Neuronal stem cell (in vitro differentiated cells): Measurements from ENCODE around the gene SLC9C1.
"Not testable (repeated sequence)": the region's sequence is repeated elsewhere in the genome, so short reads cannot be mapped to it uniquely, and the experiment has no call there.

ENCODE experiments used
- DNase-seq: peaks from one replicate; pipeline ENCODE4 v3.0.0-alpha.2; 2013; ENCODE audit warnings: low spot score
- H2AFZ ChIP-seq: one replicate; pipeline ENCODE4 v1.6.1; 2013; ENCODE audit warnings: mild to moderate bottlenecking, low read length, inconsistent platforms
- H2AK5ac ChIP-seq: 2 replicates; pipeline ENCODE4 v1.6.1; 2013; ENCODE audit warnings: low read depth, mild to moderate bottlenecking, inconsistent platforms, low read length, moderate library complexity, mixed read lengths
- H2BK120ac ChIP-seq: 2 replicates; pipeline ENCODE4 v1.6.1; 2013; ENCODE audit warnings: low read depth, mild to moderate bottlenecking, inconsistent platforms, low read length, moderate library complexity, mixed read lengths
- H2BK12ac ChIP-seq: one replicate; pipeline ENCODE4 v1.6.1; 2013; ENCODE audit warnings: low read length, inconsistent platforms
- H2BK15ac ChIP-seq: 2 replicates; pipeline ENCODE4 v1.6.1; 2013; ENCODE audit warnings: mild to moderate bottlenecking, low read length, inconsistent platforms, mixed read lengths
- H2BK5ac ChIP-seq: one replicate; pipeline ENCODE4 v1.6.1; 2013; ENCODE audit warnings: inconsistent platforms, mild to moderate bottlenecking, low read length, moderate library complexity
- H3K14ac ChIP-seq: one replicate; pipeline ENCODE4 v1.6.1; 2013; ENCODE audit warnings: low read length, inconsistent platforms
- H3K18ac ChIP-seq: 2 replicates; pipeline ENCODE4 v1.6.1; 2013; ENCODE audit warnings: low read length, inconsistent platforms
- H3K23ac ChIP-seq: 2 replicates; pipeline ENCODE4 v1.6.1; 2013; ENCODE audit warnings: low read depth, mild to moderate bottlenecking, mixed read lengths, low read length, inconsistent platforms; ENCODE audit not compliant: poor library complexity
- H3K27ac ChIP-seq: replicated peaks from 3 replicates; pipeline ENCODE4 v1.5.1; 2013; ENCODE audit warnings: low read length, inconsistent platforms
- H3K27me3 ChIP-seq, 3 experiments: 2 replicates each; pipeline ENCODE4 v1.6.1; 2013; ENCODE audit warnings: low read length in 3 of 3, mild to moderate bottlenecking in 2 of 3, inconsistent platforms in 1 of 3, low read depth in 1 of 3, mixed read lengths in 1 of 3, moderate library complexity in 1 of 3; ENCODE audit not compliant: control insufficient read depth in 3 of 3, insufficient read depth in 3 of 3
- H3K36me3 ChIP-seq, 2 donors: replicated peaks in 1 of 2; 2 replicates each; pipeline ENCODE4 v1.6.1; 2013; ENCODE audit warnings: low read length in 2 of 2; ENCODE audit not compliant: control insufficient read depth in 2 of 2, insufficient read depth in 2 of 2
- H3K4ac ChIP-seq: 2 replicates; pipeline ENCODE4 v1.6.1; 2013; ENCODE audit warnings: inconsistent platforms, mild to moderate bottlenecking, low read length, moderate library complexity
- H3K4me1 ChIP-seq, 2 donors: 1 replicate in 1 of 2; 2 replicates in 1 of 2; pipeline ENCODE4 v1.6.1; 2013; ENCODE audit warnings: low read length in 2 of 2, low read depth in 1 of 2; ENCODE audit not compliant: control insufficient read depth in 2 of 2, insufficient read depth in 1 of 2
- H3K4me2 ChIP-seq: one replicate; pipeline ENCODE4 v1.6.1; 2013; ENCODE audit warnings: mild to moderate bottlenecking, low read length, inconsistent platforms; ENCODE audit not compliant: insufficient read depth, poor library complexity, severe bottlenecking
- H3K4me3 ChIP-seq, 2 donors: 2 replicates each; pipeline ENCODE4 v1.5.1; 2013; ENCODE audit warnings: low read length in 2 of 2, mild to moderate bottlenecking in 2 of 2, inconsistent platforms in 1 of 2, moderate library complexity in 1 of 2
- H3K79me1 ChIP-seq: one replicate; pipeline ENCODE4 v1.6.1; 2013; ENCODE audit warnings: low read depth, mild to moderate bottlenecking, inconsistent platforms, low read length, moderate library complexity
- H3K9ac ChIP-seq: one replicate; pipeline ENCODE4 v1.6.1; 2013; ENCODE audit warnings: mild to moderate bottlenecking, low read depth, low read length, inconsistent platforms; ENCODE audit not compliant: poor library complexity
- H3K9me3 ChIP-seq, 2 donors: replicated peaks in 1 of 2; 2 replicates each; pipeline versions ENCODE3 to v1.6.1; 2013; ENCODE audit warnings: low read length in 2 of 2, mild to moderate bottlenecking in 2 of 2, inconsistent platforms in 1 of 2, low read depth in 1 of 2, mixed read lengths in 1 of 2, moderate library complexity in 1 of 2; ENCODE audit not compliant: control insufficient read depth in 2 of 2, insufficient read depth in 1 of 2
- H4K8ac ChIP-seq: one replicate; pipeline ENCODE4 v1.6.1; 2013; ENCODE audit warnings: low read depth, mild to moderate bottlenecking, inconsistent platforms, low read length, moderate library complexity
- H4K91ac ChIP-seq: one replicate; pipeline ENCODE4 v1.6.1; 2013; ENCODE audit warnings: low read length, low read depth, mild to moderate bottlenecking, inconsistent platforms; ENCODE audit not compliant: poor library complexity
- WGBS, 2 donors: extraction: QIAGEN DNeasy Blood & Tissue Kit; methylation state at CpG; one replicate each; pipeline ENCODE4 v1.1.7; 2013; ENCODE audit warnings: missing lambda C conversion rate in 2 of 2, mixed read lengths in 1 of 2; ENCODE audit not compliant: insufficient read length in 2 of 2, insufficient replicate concordance in 1 of 2; ENCODE audit errors: extremely low coverage in 2 of 2; 5-methylcytosine and 5-hydroxymethylcytosine counted together

Gene SLC9C1

GRCh38 chr3:112199622-112200316 lies 94.2 kb downstream of the SLC9C1 start:
- no peak overlapping the region for H2BK120ac ChIP-seq
- H2AK5ac ChIP-seq = no peak overlapping the region
- H2BK12ac ChIP-seq = no peak overlapping the region
- no peak overlapping the region for H3K18ac ChIP-seq
- no peak overlapping the region for H3K9ac ChIP-seq
- no peak overlapping the region for H3K23ac ChIP-seq
- no peak overlapping the region for H2BK5ac ChIP-seq
- H3K4me2 ChIP-seq = no peak overlapping the region
- H3K27me3 ChIP-seq = no peaks in the 10 kb centered on the region
- no peak overlapping the region for H2BK15ac ChIP-seq
- H4K8ac ChIP-seq = no peak overlapping the region
- H3K4me1 ChIP-seq = no peaks in the 10 kb centered on the region
- no peaks in the 10 kb centered on the region for H3K9me3 ChIP-seq
- no peak overlapping the region for H3K4ac ChIP-seq
- no peak for DNase-seq
- H3K14ac ChIP-seq = no peak overlapping the region
- H2AFZ ChIP-seq = no peak overlapping the region
- no peaks in the 10 kb centered on the region for H3K79me1 ChIP-seq
- H3K36me3 ChIP-seq = no peaks in the 10 kb centered on the region
- H3K4me3 ChIP-seq = no peak overlapping the region
- H4K91ac ChIP-seq = no peak overlapping the region
- H3K27ac ChIP-seq = no peak overlapping the region
- WGBS, 2 donors = no CpG with 5 or more reads among the region's 5 CpGs

- H3K4ac ChIP-seq = no peak overlapping the region
- no peak overlapping the region for H3K23ac ChIP-seq
- H3K9me3 ChIP-seq = peaks cover 2 to 3% of the 10 kb centered on the region in 2 donors
- H2BK120ac ChIP-seq = no peak overlapping the region
- no peak overlapping the region for H3K14ac ChIP-seq
- H3K4me3 ChIP-seq = no peak overlapping the region
- H3K36me3 ChIP-seq = no peaks in the 10 kb centered on the region
- no peak overlapping the region for H3K27ac ChIP-seq
- H2AFZ ChIP-seq = no peak overlapping the region
- H2BK12ac ChIP-seq = no peak overlapping the region
- no peak overlapping the region for H2BK5ac ChIP-seq
- no peak overlapping the region for H4K8ac ChIP-seq
- H2AK5ac ChIP-seq = no peak overlapping the region
- no peak for DNase-seq
- WGBS, 2 donors = no CpG with 5 or more reads among the region's 1 CpG
- no peaks in the 10 kb centered on the region for H3K79me1 ChIP-seq
- no peaks in the 10 kb centered on the region for H3K4me1 ChIP-seq
- no peak overlapping the region for H3K18ac ChIP-seq
- H3K9ac ChIP-seq = no peak overlapping the region
- no peak overlapping the region for H3K4me2 ChIP-seq
- H4K91ac ChIP-seq = no peak overlapping the region
- no peaks in the 10 kb centered on the region for H3K27me3 ChIP-seq
- H2BK15ac ChIP-seq = no peak overlapping the region
Measured at GRCh38 chr3:112197131-112197530, 96.9 kb downstream of the SLC9C1 start.

GRCh38 chr3:112187300-112187699 lies 106.7 kb downstream of the SLC9C1 start:
- H3K27ac ChIP-seq = no peak overlapping the region
- no CpG with 5 or more reads among the region's 1 CpG for WGBS, 2 donors
- H3K9ac ChIP-seq = no peak overlapping the region
- H3K4me2 ChIP-seq = no peak overlapping the region
- no peak overlapping the region for H3K4ac ChIP-seq
- no peaks in the 10 kb centered on the region for H3K36me3 ChIP-seq
- H2AFZ ChIP-seq = no peak overlapping the region
- no peak overlapping the region for H3K14ac ChIP-seq
- no peak overlapping the region for H2BK120ac ChIP-seq
- H3K79me1 ChIP-seq = no peaks in the 10 kb centered on the region
- H3K4me3 ChIP-seq = no peak overlapping the region
- H3K23ac ChIP-seq = no peak overlapping the region
- no peak overlapping the region for H3K18ac ChIP-seq
- no peak overlapping the region for H2BK5ac ChIP-seq
- H3K4me1 ChIP-seq = no peaks in the 10 kb centered on the region
- no peak overlapping the region for H4K8ac ChIP-seq
- H3K9me3 ChIP-seq = peaks cover 0 to 3% of the 10 kb centered on the region in 2 donors
- no peak for DNase-seq
- no peaks in the 10 kb centered on the region for H3K27me3 ChIP-seq
- no peak overlapping the region for H2BK15ac ChIP-seq
- H2BK12ac ChIP-seq = no peak overlapping the region
- H4K91ac ChIP-seq = no peak overlapping the region
- H2AK5ac ChIP-seq = no peak overlapping the region

GRCh38 chr3:112185423-112186035 lies 108.5 kb downstream of the SLC9C1 start:
- not testable (repeated sequence) for H3K36me3 ChIP-seq, DNase-seq, H2BK5ac ChIP-seq, H2BK12ac ChIP-seq, H2AK5ac ChIP-seq, H3K9me3 ChIP-seq, H3K4me2 ChIP-seq, H3K4ac ChIP-seq, H3K18ac ChIP-seq, H3K9ac ChIP-seq, H3K23ac ChIP-seq, H3K79me1 ChIP-seq, H3K4me1 ChIP-seq, H3K27me3 ChIP-seq, H4K91ac ChIP-seq, H3K14ac ChIP-seq, H3K4me3 ChIP-seq, H2BK15ac ChIP-seq, H2BK120ac ChIP-seq, H4K8ac ChIP-seq, H3K27ac ChIP-seq, H2AFZ ChIP-seq
- no CpG with 5 or more reads among the region's 42 CpGs for WGBS, 2 donors
